Activated T-helper 2 cell treated with anti-CD3 and anti-CD28 coated beads, Interferon-gamma antibody, Interleukin-2, Interleukin-4, amounts not matched to agents 10 μg/mL and 5 μg/mL and 100 μg/mL, durations not matched to agents 14 hours and 24 hours and 36 hours (primary cell): ENCODE data around the gene ULBP1. TPM values are rescaled to one million over a fixed set of nuclear protein-coding genes. Genes with fewer than 3 reads are reported as not detected.
"Not testable (repeated sequence)": the region's sequence is repeated elsewhere in the genome, so short reads cannot be mapped to it uniquely, and the experiment has no call there.

Experiments used
- DNase-seq: peaks from one replicate; pipeline ENCODE4 v3.0.0; 2021; ENCODE audit warnings: low spot score
- H3K27ac Mint-ChIP-seq: one replicate; pipeline ENCODE4 v1.8.0; 2021; ENCODE audit warnings: mixed read lengths
- H3K27me3 Mint-ChIP-seq: one replicate; pipeline ENCODE4 v1.8.0; 2021; ENCODE audit warnings: low read depth, mixed read lengths
- H3K36me3 Mint-ChIP-seq: one replicate; pipeline ENCODE4 v1.8.0; 2021; ENCODE audit warnings: low read depth, mixed read lengths
- H3K4me1 Mint-ChIP-seq: one replicate; pipeline ENCODE4 v1.8.0; 2021; ENCODE audit warnings: low read depth, mixed read lengths
- H3K4me3 Mint-ChIP-seq: one replicate; pipeline ENCODE4 v1.8.0; 2021; ENCODE audit warnings: low read depth, mild to moderate bottlenecking, moderate library complexity, mixed read lengths
- H3K9me3 Mint-ChIP-seq: one replicate; pipeline ENCODE4 v1.8.0; 2021; ENCODE audit warnings: mixed read lengths
- intact Hi-C: fragments of 100-400 bp; cut with micrococcal nuclease; formaldehyde crosslinking; loops from one replicate; pipeline ENCODE4 v1.15.1; 2023
- total RNA-seq: library from RNA; stranded (reverse); gene quantifications from 2 replicates; pipeline ENCODE4 v1.2.3, GENCODE V29; 2022

The ULBP1 gene
- total RNA-seq, 1 donor from 2014 or later: 0.41 TPM

GRCh38 chr6:149960488-149960887 lies 3.3 kb upstream of the ULBP1 start:
- Mint-ChIP-seq H3K27ac (no peak overlapping the region), H3K27me3 (peaks cover 74% of the 10 kb centered on the region), H3K4me1 (peaks cover 20% of the 10 kb centered on the region), H3K36me3 (peaks cover 1% of the 10 kb centered on the region), H3K9me3 (no peaks in the 10 kb centered on the region), H3K4me3 (no peak overlapping the region)
- intact Hi-C loops: loop anchor here (10.0 kb wide), 1 partner anchor 184 kb away; the partner anchor contains the start of gene PPP1R14C
- DNase-seq: no peak

GRCh38 chr6:149961728-149962425 lies 1.9 kb upstream of the ULBP1 start:
- H3K27ac Mint-ChIP-seq: no peak overlapping the region
- H3K27me3 Mint-ChIP-seq: peaks cover 73% of the 10 kb centered on the region
- peaks cover 4% of the 10 kb centered on the region for H3K36me3 Mint-ChIP-seq
- no peak overlapping the region for H3K4me3 Mint-ChIP-seq
- H3K4me1 Mint-ChIP-seq: peaks cover 20% of the 10 kb centered on the region
- no peaks in the 10 kb centered on the region for H3K9me3 Mint-ChIP-seq
- intact Hi-C loops: loop anchor here (2.0 to 10.0 kb wide), 3 partner anchors 39 to 183 kb away; partner anchors contain the start of gene PPP1R14C
- no peak for DNase-seq

GRCh38 chr6:149962461-149963211 lies 1.1 kb upstream of the ULBP1 start:
- H3K36me3 Mint-ChIP-seq: peaks cover 4% of the 10 kb centered on the region
- DNase-seq: no peak
- intact Hi-C loops: loop anchor here (1.0 to 10.0 kb wide), 4 partner anchors 21 to 182 kb away; partner anchors contain the start of gene PPP1R14C
- H3K27me3 Mint-ChIP-seq: peaks cover 80% of the 10 kb centered on the region
- no peaks in the 10 kb centered on the region for H3K9me3 Mint-ChIP-seq
- peak overlapping the region; percentile 81 for H3K27ac Mint-ChIP-seq
- H3K4me1 Mint-ChIP-seq: peaks cover 20% of the 10 kb centered on the region
- peak overlapping the region; percentile 85 for H3K4me3 Mint-ChIP-seq

- Mint-ChIP-seq H3K36me3 (peaks cover 4% of the 10 kb centered on the region), H3K4me1 (peaks cover 20% of the 10 kb centered on the region), H3K4me3 (peak overlapping the region; percentile 85), H3K27me3 (peaks cover 79% of the 10 kb centered on the region), H3K27ac (peak overlapping the region; percentile 81), H3K9me3 (no peaks in the 10 kb centered on the region)
- peak; percentile 49 for DNase-seq
- intact Hi-C loops: loop anchor here (1.0 to 10.0 kb wide), 4 partner anchors 22 to 182 kb away; partner anchors contain the start of gene PPP1R14C
Measured at GRCh38 chr6:149963212-149963461, 606 bp upstream of the ULBP1 start.

GRCh38 chr6:149964308-149965193 lies 808 bp downstream of the ULBP1 start:
- no peak for DNase-seq
- H3K4me3 Mint-ChIP-seq: peak overlapping the region; percentile 85
- peaks cover 4% of the 10 kb centered on the region for H3K36me3 Mint-ChIP-seq
- intact Hi-C loops: loop anchor here (2.0 to 10.0 kb wide), 2 partner anchors 24 to 180 kb away; partner anchors contain the start of gene PPP1R14C
- peaks cover 83% of the 10 kb centered on the region for H3K27me3 Mint-ChIP-seq
- H3K4me1 Mint-ChIP-seq: peaks cover 20% of the 10 kb centered on the region
- H3K27ac Mint-ChIP-seq: peak overlapping the region; percentile 72
- no peaks in the 10 kb centered on the region for H3K9me3 Mint-ChIP-seq

GRCh38 chr6:149965194-149966020 lies 1.7 kb downstream of the ULBP1 start:
- Mint-ChIP-seq H3K27me3 (peaks cover 82% of the 10 kb centered on the region), H3K4me1 (peaks cover 20% of the 10 kb centered on the region), H3K4me3 (peak overlapping the region; percentile 85), H3K9me3 (no peaks in the 10 kb centered on the region), H3K36me3 (peaks cover 4% of the 10 kb centered on the region), H3K27ac (peak overlapping the region; percentile 56)
- DNase-seq: no peak
- intact Hi-C loops: loop anchor here (2.0 to 10.0 kb wide), 2 partner anchors 23 to 179 kb away; partner anchors contain the start of gene PPP1R14C

- not testable (repeated sequence) for DNase-seq, H3K36me3 Mint-ChIP-seq, H3K9me3 Mint-ChIP-seq, H3K27ac Mint-ChIP-seq, H3K4me3 Mint-ChIP-seq
- Mint-ChIP-seq H3K27me3 (peaks cover 76% of the 10 kb centered on the region), H3K4me1 (peaks cover 20% of the 10 kb centered on the region)
- intact Hi-C loops: loop anchor here (10.0 kb wide), 1 partner anchor 178 kb away; the partner anchor contains the start of gene PPP1R14C
Measured at GRCh38 chr6:149966319-149966718, 2.6 kb downstream of the ULBP1 start.

GRCh38 chr6:149967591-149967990 lies 3.8 kb downstream of the ULBP1 start:
- H3K4me1 Mint-ChIP-seq: peaks cover 20% of the 10 kb centered on the region
- intact Hi-C loops: loop anchor here (10.0 kb wide), 1 partner anchor 177 kb away; the partner anchor contains the start of gene PPP1R14C
- no peak overlapping the region for H3K4me3 Mint-ChIP-seq
- H3K27ac Mint-ChIP-seq: no peak overlapping the region
- no peak for DNase-seq
- H3K27me3 Mint-ChIP-seq: peaks cover 75% of the 10 kb centered on the region
- no peaks in the 10 kb centered on the region for H3K9me3 Mint-ChIP-seq
- peaks cover 4% of the 10 kb centered on the region for H3K36me3 Mint-ChIP-seq

GRCh38 chr6:149967999-149968398 lies 4.3 kb downstream of the ULBP1 start:
- H3K4me1 Mint-ChIP-seq: peaks cover 19% of the 10 kb centered on the region
- intact Hi-C loops: loop anchor here (10.0 kb wide), 1 partner anchor 177 kb away; the partner anchor contains the start of gene PPP1R14C
- DNase-seq: not testable (repeated sequence)

GRCh38 chr6:149968909-149969308 lies 5.2 kb downstream of the ULBP1 start:
- intact Hi-C loops: loop anchor here (10.0 kb wide), 1 partner anchor 176 kb away; the partner anchor contains the start of gene PPP1R14C
- H3K4me1 Mint-ChIP-seq: peaks cover 13% of the 10 kb centered on the region
- not testable (repeated sequence) for DNase-seq, H3K27ac Mint-ChIP-seq, H3K9me3 Mint-ChIP-seq, H3K36me3 Mint-ChIP-seq, H3K4me3 Mint-ChIP-seq
- peaks cover 72% of the 10 kb centered on the region for H3K27me3 Mint-ChIP-seq

More at GRCh38 chr6:149967999-149968398, 4.3 kb downstream of the ULBP1 start:
- peaks cover 76% of the 10 kb centered on the region for H3K27me3 Mint-ChIP-seq
- not testable (repeated sequence) for H3K9me3 Mint-ChIP-seq, H3K4me3 Mint-ChIP-seq, H3K27ac Mint-ChIP-seq, H3K36me3 Mint-ChIP-seq

- intact Hi-C loops: loop anchor here (10.0 kb wide), 1 partner anchor 175 kb away; the partner anchor contains the start of gene PPP1R14C
- H3K4me3 Mint-ChIP-seq: no peak overlapping the region
- peaks cover 74% of the 10 kb centered on the region for H3K27me3 Mint-ChIP-seq
- H3K9me3 Mint-ChIP-seq: no peaks in the 10 kb centered on the region
- H3K36me3 Mint-ChIP-seq: peaks cover 4% of the 10 kb centered on the region
- no peak for DNase-seq
- H3K27ac Mint-ChIP-seq: no peak overlapping the region
- H3K4me1 Mint-ChIP-seq: peaks cover 9% of the 10 kb centered on the region
Measured at GRCh38 chr6:149969635-149970034, 5.9 kb downstream of the ULBP1 start.
